Endodermal cell (in vitro differentiated cells): ENCODE measurements around the gene GALNT16. TPM values are rescaled to one million over a fixed set of nuclear protein-coding genes. Genes with fewer than 3 reads are reported as not detected.

Experiments
- DNase-seq: peaks from one replicate; pipeline ENCODE4 v3.0.0-alpha.2; 2017
- H3K27ac ChIP-seq: 2 replicates; pipeline ENCODE4 v1.5.1; 2013; ENCODE audit warnings: mild to moderate bottlenecking, low read depth, low read length, moderate library complexity
- H3K27me3 ChIP-seq: 2 replicates; pipeline ENCODE4 v1.6.1; 2013; ENCODE audit warnings: mild to moderate bottlenecking, low read length, moderate library complexity; ENCODE audit not compliant: insufficient read depth, control insufficient read depth, poor library complexity, severe bottlenecking
- H3K36me3 ChIP-seq: 2 replicates; pipeline ENCODE4 v1.7.0; 2013; ENCODE audit warnings: mild to moderate bottlenecking, low read length, moderate library complexity; ENCODE audit not compliant: control insufficient read depth, insufficient read depth
- H3K4me1 ChIP-seq: one replicate; pipeline ENCODE4 v1.7.0; 2013; ENCODE audit warnings: low read length; ENCODE audit not compliant: control insufficient read depth, insufficient read depth
- H3K4me3 ChIP-seq: 2 replicates; pipeline ENCODE4 v1.5.1; 2013; ENCODE audit warnings: mild to moderate bottlenecking, low read length, moderate library complexity
- H3K9ac ChIP-seq: 2 replicates; pipeline ENCODE4 v1.6.1; 2013; ENCODE audit warnings: mild to moderate bottlenecking, low read length, moderate library complexity; ENCODE audit not compliant: poor library complexity, severe bottlenecking; ENCODE audit errors: extremely low read depth
- H3K9me3 ChIP-seq: 2 replicates; pipeline ENCODE4 v1.6.1; 2013; ENCODE audit warnings: mild to moderate bottlenecking, low read length, moderate library complexity; ENCODE audit not compliant: control insufficient read depth
- H3K27ac Mint-ChIP-seq: 2 replicates; pipeline ENCODE4 v1.8.0; 2020; ENCODE audit warnings: mixed read lengths
- H3K27me3 Mint-ChIP-seq: 2 replicates; pipeline ENCODE4 v1.8.0; 2021; ENCODE audit warnings: mild to moderate bottlenecking, mixed read lengths; ENCODE audit not compliant: insufficient read depth
- H3K36me3 Mint-ChIP-seq: 2 replicates; pipeline ENCODE4 v1.8.0; 2020; ENCODE audit warnings: low read depth, mixed read lengths
- H3K4me1 Mint-ChIP-seq: 2 replicates; pipeline ENCODE4 v1.8.0; 2020; ENCODE audit warnings: mixed read lengths
- H3K4me3 Mint-ChIP-seq: 2 replicates; pipeline ENCODE4 v1.8.0; 2020; ENCODE audit warnings: mild to moderate bottlenecking, moderate library complexity, mixed read lengths
- H3K9me3 Mint-ChIP-seq: 2 replicates; pipeline ENCODE4 v1.8.0; 2020; ENCODE audit warnings: mild to moderate bottlenecking, mixed read lengths
- CTCF ChIP-seq: fragments of 200-600 bp; sonication (generic); conservative IDR thresholded peaks from 2 replicates; pipeline ENCODE4 v1.5.0; 2021; ENCODE audit warnings: antibody characterized with exemption, mild to moderate bottlenecking
- WGBS, 2 experiments: methylation state at CpG; one replicate each; pipeline versions ENCODE4 v1.1.5 to v1.1.7; 2013; ENCODE audit warnings: missing lambda C conversion rate in 2 of 2, mixed read lengths in 1 of 2; ENCODE audit not compliant: insufficient coverage in 1 of 2, insufficient read length in 1 of 2; 5-methylcytosine and 5-hydroxymethylcytosine counted together
- total RNA-seq, 2 donors: library from RNA; stranded (reverse); fragmentation: NEBNext Ultra II Directional in 1 of 2; extraction: Animal tissue kit (Norgen Biotek cat#: 25700) in 1 of 2; gene quantifications; 2 replicates in 1 of 2; 3 replicates in 1 of 2; pipeline ENCODE4 v1.2.1, GENCODE V29; 2021

GALNT16 gene
- total RNA-seq, 2 donors from 2014 or later = 2.2 to 8.0 TPM

GRCh38 chr14:69270097-69270496 lies 10.1 kb downstream of the GALNT16 start:
- Histone ChIP-seq H3K36me3 (no peaks in the 10 kb centered on the region), H3K9me3 (no peaks in the 10 kb centered on the region), H3K4me1 (no peaks in the 10 kb centered on the region), H3K4me3 (no peak overlapping the region), H3K9ac (no peak overlapping the region), H3K27me3 (no peaks in the 10 kb centered on the region), H3K27ac (no peak overlapping the region)
- no peak overlapping the region for H3K27ac Mint-ChIP-seq
- DNase-seq = no peak
- 87 to 93% methylated on average over 5 to 10 of the region's 10 CpGs for WGBS, 2 experiments
- no peak overlapping the region for H3K4me3 Mint-ChIP-seq
- H3K36me3 Mint-ChIP-seq = no peaks in the 10 kb centered on the region
- no peaks in the 10 kb centered on the region for H3K9me3 Mint-ChIP-seq
- H3K27me3 Mint-ChIP-seq = peaks cover 3% of the 10 kb centered on the region
- no peak for TF ChIP-seq CTCF
- no peaks in the 10 kb centered on the region for H3K4me1 Mint-ChIP-seq

- Histone ChIP-seq H3K9me3 (no peaks in the 10 kb centered on the region), H3K9ac (no peak overlapping the region), H3K27ac (no peak overlapping the region), H3K4me1 (no peaks in the 10 kb centered on the region), H3K36me3 (no peaks in the 10 kb centered on the region), H3K27me3 (no peaks in the 10 kb centered on the region), H3K4me3 (no peak overlapping the region)
- Mint-ChIP-seq H3K4me3 (no peak overlapping the region), H3K27ac (no peak overlapping the region), H3K4me1 (no peaks in the 10 kb centered on the region), H3K27me3 (peaks cover 2% of the 10 kb centered on the region), H3K36me3 (no peaks in the 10 kb centered on the region), H3K9me3 (no peaks in the 10 kb centered on the region)
- 90 to 95% methylated on average over 10 to 21 of the region's 21 CpGs for WGBS, 2 experiments
- no peak for DNase-seq
- no peak for TF ChIP-seq CTCF
These were observed 11.1 kb downstream of the GALNT16 start for GRCh38 chr14:69270795-69271708.

GRCh38 chr14:69274321-69274720 lies 14.4 kb downstream of the GALNT16 start:
- Histone ChIP-seq H3K36me3 (no peaks in the 10 kb centered on the region), H3K4me1 (no peaks in the 10 kb centered on the region), H3K9me3 (no peaks in the 10 kb centered on the region), H3K4me3 (no peak overlapping the region), H3K27me3 (no peaks in the 10 kb centered on the region), H3K27ac (no peak overlapping the region), H3K9ac (no peak overlapping the region)
- Mint-ChIP-seq H3K4me3 (no peak overlapping the region), H3K27ac (no peak overlapping the region), H3K27me3 (peaks cover 3% of the 10 kb centered on the region), H3K9me3 (no peaks in the 10 kb centered on the region), H3K36me3 (no peaks in the 10 kb centered on the region), H3K4me1 (no peaks in the 10 kb centered on the region)
- WGBS, 2 experiments = 59% methylated on average over 2 of the region's 2 CpGs; no CpG with 5 or more reads in 1 of the 2 experiments
- no peak for DNase-seq
- TF ChIP-seq CTCF = no peak
